GM18870 (cell line): Measurements from ENCODE around the gene DRG1.
"Not testable (repeated sequence)": the region's sequence is repeated elsewhere in the genome, so short reads cannot be mapped to it uniquely, and the experiment has no call there.

Experiments
- ATAC-seq: cut with Tn5 transposase; IDR thresholded peaks from one replicate; pipeline ENCODE4 v1.9.1; 2021; ENCODE audit warnings: moderate library complexity; ENCODE audit not compliant: unreplicated experiment

DRG1 gene

GRCh38 chr22:31442768-31443489, 43.5 kb downstream of the DRG1 start:
- ATAC-seq: no peak

GRCh38 chr22:31443516-31443915, 44.1 kb downstream of the DRG1 start:
- no peak for ATAC-seq

- no peak for ATAC-seq
Measured at GRCh38 chr22:31445642-31446041, 46.2 kb downstream of the DRG1 start.

DNA sequence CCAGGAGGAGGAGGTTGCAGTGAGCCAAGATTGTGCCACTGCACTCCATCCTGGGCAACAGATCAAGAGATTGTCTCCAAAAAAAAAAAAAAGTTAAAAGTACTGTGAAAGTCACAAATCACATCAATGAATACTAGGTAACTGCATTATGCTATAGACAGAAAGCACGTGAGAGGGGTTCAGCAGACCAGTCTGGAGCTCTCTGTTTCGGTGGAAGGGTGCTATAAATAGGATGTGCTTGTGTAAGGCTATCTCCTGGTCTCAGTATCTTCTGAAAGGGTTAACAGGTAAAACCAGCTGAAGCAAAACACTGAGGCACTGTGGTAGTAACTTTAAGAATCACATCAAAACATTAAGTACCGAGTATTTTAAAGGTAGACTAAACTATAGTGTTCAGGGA, 46.8 kb downstream of the DRG1 start:
- ATAC-seq: no peak

GRCh38 chr22:31446767-31447166, 47.4 kb downstream of the DRG1 start:
- no peak for ATAC-seq

DNA sequence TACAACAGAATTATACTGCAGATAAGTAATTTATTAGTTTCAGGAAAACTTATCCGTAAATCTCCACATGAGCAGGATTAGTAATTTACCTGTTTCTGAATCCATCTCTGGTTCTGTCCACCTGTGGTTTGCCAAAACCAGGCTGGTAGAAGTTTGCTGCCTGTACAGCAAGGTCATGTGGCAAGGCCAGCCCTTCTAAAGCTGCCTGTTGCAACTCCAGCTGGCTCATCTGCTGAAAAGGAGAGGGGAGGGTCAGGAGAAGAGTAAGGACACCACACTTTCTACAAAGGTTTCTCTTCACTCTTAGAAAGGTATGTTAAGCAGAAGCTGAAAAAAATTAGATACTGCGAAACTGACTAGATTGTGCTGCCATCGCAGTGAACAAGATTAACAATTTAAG, 47.9 kb downstream of the DRG1 start:
- ATAC-seq: no peak

GRCh38 chr22:31448382-31448781, 49.0 kb downstream of the DRG1 start:
- ATAC-seq: no peak

DNA sequence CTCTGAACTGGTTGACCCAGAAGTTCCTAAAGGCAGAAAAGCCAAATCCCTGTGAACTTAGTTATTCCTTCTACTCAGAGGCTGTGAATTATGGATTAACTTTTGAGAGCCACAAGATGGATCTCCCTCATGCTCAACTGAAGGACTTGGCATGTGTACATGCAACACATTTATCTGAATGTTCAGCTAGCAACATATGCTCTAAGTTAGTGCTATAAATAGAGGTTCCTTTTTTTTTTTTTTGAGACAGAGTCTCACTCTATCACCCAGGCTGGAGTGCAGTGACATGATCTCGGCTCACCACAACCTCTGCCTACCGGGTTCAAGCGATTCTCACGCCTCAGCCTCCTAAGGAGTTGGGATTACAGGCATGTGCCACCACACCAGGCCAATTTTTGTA, 50.1 kb downstream of the DRG1 start:
- no peak for ATAC-seq

- no peak for ATAC-seq
Measured at GRCh38 chr22:31451709-31452571, 52.5 kb downstream of the DRG1 start.

GRCh38 chr22:31461699-31462098, 62.3 kb downstream of the DRG1 start:
- ATAC-seq: no peak

DNA sequence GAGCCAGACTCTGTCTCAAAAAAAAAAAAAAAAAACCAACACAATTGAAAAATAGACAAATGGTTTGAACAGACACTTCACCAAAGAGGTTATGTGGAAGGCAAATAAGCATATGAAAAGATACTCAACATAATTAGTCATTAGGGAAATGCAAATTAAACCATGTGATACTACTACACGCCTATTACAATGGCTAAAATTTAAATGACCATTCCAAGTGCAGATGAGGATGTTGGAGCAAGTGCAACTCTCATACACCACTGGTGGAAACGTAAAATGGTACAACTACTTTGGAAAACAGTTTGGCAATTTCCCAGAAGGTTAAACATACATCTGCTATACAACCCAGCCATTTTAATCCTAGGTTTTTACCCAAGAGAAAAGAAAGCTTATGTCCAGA, 65.9 kb downstream of the DRG1 start:
- ATAC-seq: no peak

- ATAC-seq: no peak
Measured at GRCh38 chr22:31474743-31475142, 75.3 kb downstream of the DRG1 start.

DNA sequence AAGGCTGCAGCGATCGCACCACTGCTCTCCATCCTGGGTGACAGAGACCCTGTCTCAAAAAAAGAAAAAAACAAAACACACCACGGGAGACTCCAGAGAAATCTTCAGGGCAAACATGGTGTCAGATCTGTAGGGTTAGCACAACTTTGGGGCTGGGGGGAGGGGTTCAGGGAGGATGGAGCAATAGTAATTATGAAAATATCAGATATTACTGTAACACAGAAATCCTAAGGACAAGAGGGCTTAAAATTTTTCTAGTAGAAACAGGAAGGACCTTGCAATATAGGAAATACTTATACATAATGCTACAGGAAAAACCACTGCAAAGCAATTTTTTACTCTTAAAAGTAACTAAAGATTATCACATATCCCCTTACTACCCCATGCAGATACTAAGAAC, 76.4 kb downstream of the DRG1 start:
- no peak for ATAC-seq

DNA sequence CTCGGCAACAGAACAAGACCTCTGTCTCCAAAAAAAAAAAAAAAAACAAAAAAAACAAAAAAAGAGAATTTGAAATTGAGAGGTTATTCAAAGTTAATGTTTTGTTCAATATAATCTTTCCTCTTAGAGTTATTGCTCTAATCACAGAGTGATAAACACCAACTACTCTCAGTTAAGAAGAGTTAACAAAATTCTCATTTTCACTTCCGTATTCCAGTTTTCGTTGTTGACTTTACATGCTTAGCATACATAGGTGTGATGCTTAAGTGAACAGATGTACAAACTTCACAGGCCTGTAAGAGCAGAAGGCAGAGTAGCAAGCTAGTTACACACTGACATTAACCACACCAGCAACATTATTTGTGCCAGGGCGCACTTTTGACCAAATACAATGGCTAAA, 77.9 kb downstream of the DRG1 start:
- no peak for ATAC-seq

GRCh38 chr22:31481129-31481528, 81.7 kb downstream of the DRG1 start:
- no peak for ATAC-seq

- not testable (repeated sequence) for ATAC-seq
Measured at GRCh38 chr22:31482470-31482869, 83.1 kb downstream of the DRG1 start.
